Measurements from ENCODE around the gene MAP4K3. TPM values are rescaled to one million over a fixed set of nuclear protein-coding genes. Genes with fewer than 3 reads are reported as not detected.

Gene MAP4K3
- total RNA-seq: 48.1 and 71.5 TPM in 2 replicates

DNA sequence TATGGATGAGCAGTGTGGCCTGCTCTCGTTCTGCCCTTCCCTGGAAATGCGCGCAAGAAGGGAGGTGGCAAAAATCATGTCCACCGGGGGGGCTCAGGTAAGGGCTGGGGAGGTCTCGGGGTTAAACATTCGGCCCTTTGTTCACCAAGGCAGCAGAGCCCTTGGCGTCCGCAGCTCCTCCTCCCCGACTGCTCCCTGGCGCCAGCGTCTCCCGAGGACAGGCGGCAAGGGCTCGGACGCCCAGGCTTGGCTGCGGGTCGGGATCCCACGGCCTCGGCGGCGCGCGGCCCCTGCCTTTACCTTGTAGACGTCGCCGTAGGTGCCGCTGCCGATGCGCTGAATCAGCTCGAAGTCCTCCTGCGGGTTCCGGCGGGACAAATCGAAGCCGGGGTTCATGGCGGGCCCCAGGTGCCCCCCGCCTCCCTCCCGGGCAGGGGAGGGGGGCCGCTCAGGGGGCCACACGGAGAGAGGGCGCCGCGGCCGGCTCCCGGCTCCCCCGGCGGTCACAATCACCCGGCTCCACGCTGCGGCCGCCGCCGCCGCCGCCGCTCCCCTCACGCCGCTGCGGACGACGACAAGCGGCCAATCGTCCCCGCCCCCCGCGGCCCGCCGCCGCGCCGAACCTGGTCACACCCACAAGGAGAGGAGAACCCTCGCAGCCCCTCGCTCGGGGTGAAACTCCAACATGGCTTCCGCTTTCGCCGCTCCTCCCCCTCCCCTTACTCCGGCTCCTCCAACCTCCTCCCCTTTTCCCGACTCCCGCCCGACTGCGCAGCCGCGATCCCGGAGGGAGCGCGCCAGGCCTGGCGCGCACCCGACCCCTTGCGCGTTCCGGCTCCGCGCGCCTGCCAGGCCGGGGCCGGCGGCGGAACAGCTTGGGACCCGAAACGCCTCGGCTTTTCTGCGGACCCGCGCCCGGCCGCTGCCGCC, at the start of gene MAP4K3:
TSS of gene MAP4K3 (minus strand) at position 694 of the 930 bp plus-strand sequence. CDS start at position 396, 298 bp downstream.

GRCh38 chr2:39243469-39244123, 193.5 kb downstream of the MAP4K3 start, which contains the start of gene CDKL4:
Gene CDKL4 (minus strand): TSS chr2:39243970.

Small RNAs within 50 kb of the gene (small RNA-seq; reads per million reads assigned to genes)
- gene RF00272: not detected

Other genes starting within 250 kb of the MAP4K3 start
- 1.2 and 3.7 TPM in 2 replicates for gene CDKL4, start 193.3 kb downstream of the MAP4K3 start, total RNA-seq
- gene TMEM178A, start 228.6 kb upstream of the MAP4K3 start, total RNA-seq: 0.26 and 1.7 TPM in 2 replicates

Measured in articular chondrocyte of knee joint (primary cell).